Measurements from ENCODE around the gene LDLRAP1.

Gene LDLRAP1

DNA sequence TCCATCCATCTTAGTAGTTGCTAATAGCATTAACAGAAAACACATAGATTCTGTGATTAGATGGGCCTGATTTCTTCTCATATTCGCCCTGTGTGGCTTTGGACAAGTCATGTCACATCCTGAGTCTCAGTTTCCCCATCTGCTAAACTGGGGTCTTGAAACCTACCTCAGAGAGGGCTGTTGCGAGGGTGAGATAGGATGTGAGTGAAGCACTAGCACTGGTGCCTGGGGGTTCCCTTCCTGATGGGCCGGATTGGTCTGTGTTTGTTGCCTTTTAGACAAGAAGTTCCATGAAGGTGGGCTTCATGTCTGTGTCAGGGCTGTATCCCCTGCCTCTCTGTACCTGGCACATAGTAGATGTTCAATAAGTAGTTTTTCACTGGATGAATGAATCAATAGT lies 69.7 kb downstream of the LDLRAP1 start:
- H4K20me1 ChIP-seq (ENCODE audit: insufficient read depth, low read length): no peaks in the 10 kb centered on the region
- 0 out of 2 replicates have a peak, but pooled peaks cover 2% of the 10 kb centered on the region for H3F3A ChIP-seq (ENCODE audit: insufficient read depth, low read length)
- peaks cover 19% of the 10 kb centered on the region for H3K4me1 ChIP-seq (ENCODE audit: insufficient read depth, low read length, severe bottlenecking)
- no peaks in the 10 kb centered on the region for H3K9me2 ChIP-seq (ENCODE audit: low read depth, low read length)
- H3K4me2 ChIP-seq (ENCODE audit: low read length): no peak overlapping the region
- H3K9ac ChIP-seq (ENCODE audit: low read length): no peak overlapping the region
- H3K36me3 ChIP-seq (ENCODE audit: insufficient read depth, low read length): no peaks in the 10 kb centered on the region
- H3K79me2 ChIP-seq (ENCODE audit: insufficient read depth, low read length): no peaks in the 10 kb centered on the region
- H3K27ac ChIP-seq (ENCODE audit: low read depth, low read length, poor library complexity, severe bottlenecking): no peak overlapping the region
- TF ChIP-seq EZH2 (IDR thresholded peaks at IDR 0.05; ENCODE audit: borderline replicate concordance, low read length): no peak
- TF ChIP-seq, protein P1, sequence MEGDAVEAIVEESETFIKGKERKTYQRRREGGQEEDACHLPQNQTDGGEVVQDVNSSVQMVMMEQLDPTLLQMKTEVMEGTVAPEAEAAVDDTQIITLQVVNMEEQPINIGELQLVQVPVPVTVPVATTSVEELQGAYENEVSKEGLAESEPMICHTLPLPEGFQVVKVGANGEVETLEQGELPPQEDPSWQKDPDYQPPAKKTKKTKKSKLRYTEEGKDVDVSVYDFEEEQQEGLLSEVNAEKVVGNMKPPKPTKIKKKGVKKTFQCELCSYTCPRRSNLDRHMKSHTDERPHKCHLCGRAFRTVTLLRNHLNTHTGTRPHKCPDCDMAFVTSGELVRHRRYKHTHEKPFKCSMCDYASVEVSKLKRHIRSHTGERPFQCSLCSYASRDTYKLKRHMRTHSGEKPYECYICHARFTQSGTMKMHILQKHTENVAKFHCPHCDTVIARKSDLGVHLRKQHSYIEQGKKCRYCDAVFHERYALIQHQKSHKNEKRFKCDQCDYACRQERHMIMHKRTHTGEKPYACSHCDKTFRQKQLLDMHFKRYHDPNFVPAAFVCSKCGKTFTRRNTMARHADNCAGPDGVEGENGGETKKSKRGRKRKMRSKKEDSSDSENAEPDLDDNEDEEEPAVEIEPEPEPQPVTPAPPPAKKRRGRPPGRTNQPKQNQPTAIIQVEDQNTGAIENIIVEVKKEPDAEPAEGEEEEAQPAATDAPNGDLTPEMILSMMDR (IDR thresholded peaks at IDR 0.05; ENCODE audit: low read length): no peak
- H3K4me3 ChIP-seq (ENCODE audit: low read depth, low read length, poor library complexity, severe bottlenecking): no peak overlapping the region
- H3K27me3 ChIP-seq (ENCODE audit: insufficient read depth, low read length): no peaks in the 10 kb centered on the region; the same call in 1 of the 2 replicates
- no peak overlapping the region for H2AFZ ChIP-seq (ENCODE audit: low read length)
- no peaks in the 10 kb centered on the region for H3K9me3 ChIP-seq (ENCODE audit: low read length)

DNA sequence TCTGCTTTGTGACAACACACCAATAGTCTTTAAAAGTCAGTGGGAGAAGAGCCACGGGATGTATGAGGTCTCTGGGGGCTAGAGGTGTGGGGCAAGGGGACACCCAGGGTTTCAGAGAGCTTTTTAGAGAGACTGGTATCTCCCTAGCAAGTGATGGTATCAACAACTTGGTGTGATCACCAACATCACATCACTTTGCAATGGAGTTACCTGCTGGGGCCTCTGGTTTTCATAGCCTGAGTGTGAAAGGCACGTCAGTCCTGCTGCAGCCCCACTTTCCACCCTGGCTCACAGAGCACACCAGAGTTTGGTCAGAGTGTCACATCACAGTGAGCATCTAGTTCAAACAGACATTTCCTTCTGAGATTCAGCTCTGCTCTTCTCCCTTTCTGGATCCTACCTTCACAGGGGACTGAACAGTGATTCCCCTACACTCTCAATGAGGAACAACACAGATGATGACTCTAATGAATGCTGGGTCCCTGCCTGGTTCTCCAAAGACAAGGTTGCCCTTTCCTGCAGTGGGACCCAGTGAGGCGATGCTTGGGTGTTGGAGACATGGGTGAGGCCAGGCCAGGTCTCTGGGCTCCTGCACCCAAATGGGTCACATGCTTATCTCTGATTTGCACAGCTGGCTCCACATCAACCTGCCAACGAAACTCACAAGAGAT lies 71.2 kb downstream of the LDLRAP1 start:
- no peaks in the 10 kb centered on the region for H4K20me1 ChIP-seq (ENCODE audit: insufficient read depth, low read length)
- no peak overlapping the region for H3K27ac ChIP-seq (ENCODE audit: low read depth, low read length, poor library complexity, severe bottlenecking)
- no peaks in the 10 kb centered on the region for H3K9me2 ChIP-seq (ENCODE audit: low read depth, low read length)
- H3K9me3 ChIP-seq (ENCODE audit: low read length): no peaks in the 10 kb centered on the region
- H3F3A ChIP-seq (ENCODE audit: insufficient read depth, low read length): 0 out of 2 replicates have a peak, but pooled peaks cover 2% of the 10 kb centered on the region
- H3K4me1 ChIP-seq (ENCODE audit: insufficient read depth, low read length, severe bottlenecking): peaks cover 11% of the 10 kb centered on the region
- H3K36me3 ChIP-seq (ENCODE audit: insufficient read depth, low read length): no peaks in the 10 kb centered on the region
- no peak overlapping the region for H2AFZ ChIP-seq (ENCODE audit: low read length)
- TF ChIP-seq EZH2 (IDR thresholded peaks at IDR 0.05; ENCODE audit: borderline replicate concordance, low read length): no peak
- TF ChIP-seq, protein P1 (IDR thresholded peaks at IDR 0.05; ENCODE audit: low read length): no peak
- no peak overlapping the region for H3K4me3 ChIP-seq (ENCODE audit: low read depth, low read length, poor library complexity, severe bottlenecking)
- H3K79me2 ChIP-seq (ENCODE audit: insufficient read depth, low read length): no peaks in the 10 kb centered on the region
- no peak overlapping the region for H3K4me2 ChIP-seq (ENCODE audit: low read length)
- no peaks in the 10 kb centered on the region; the same call in 1 of the 2 replicates for H3K27me3 ChIP-seq (ENCODE audit: insufficient read depth, low read length)
- H3K9ac ChIP-seq (ENCODE audit: low read length): no peak overlapping the region

DNA sequence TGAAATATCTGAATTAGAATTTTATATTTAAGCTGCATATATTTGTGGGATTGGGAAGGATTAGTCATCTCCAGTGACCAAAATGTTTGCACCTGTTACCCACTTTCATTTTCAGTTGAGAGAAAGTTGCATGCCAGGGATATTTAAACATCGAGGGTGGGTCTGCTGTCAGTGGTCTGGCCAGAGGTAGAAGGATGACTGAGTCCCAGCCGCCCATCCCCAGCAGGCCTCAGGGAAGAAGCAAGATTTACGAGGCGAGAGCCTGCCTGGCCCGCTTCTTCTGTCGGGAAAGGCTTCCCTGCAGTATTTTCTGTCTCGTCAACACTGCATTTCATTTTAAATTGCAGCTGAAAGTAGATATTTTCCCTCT lies 71.8 kb downstream of the LDLRAP1 start:
- no peaks in the 10 kb centered on the region; the same call in 1 of the 2 replicates for H3K27me3 ChIP-seq (ENCODE audit: insufficient read depth, low read length)
- TF ChIP-seq, protein P1 (IDR thresholded peaks at IDR 0.05; ENCODE audit: low read length): no peak
- no peak for TF ChIP-seq EZH2 (IDR thresholded peaks at IDR 0.05; ENCODE audit: borderline replicate concordance, low read length)
- H3K9ac ChIP-seq (ENCODE audit: low read length): no peak overlapping the region
- H3F3A ChIP-seq (ENCODE audit: insufficient read depth, low read length): 0 out of 2 replicates have a peak, but pooled peaks cover 2% of the 10 kb centered on the region
- H3K9me2 ChIP-seq (ENCODE audit: low read depth, low read length): no peaks in the 10 kb centered on the region
- no peaks in the 10 kb centered on the region for H4K20me1 ChIP-seq (ENCODE audit: insufficient read depth, low read length)
- H3K79me2 ChIP-seq (ENCODE audit: insufficient read depth, low read length): no peaks in the 10 kb centered on the region
- H2AFZ ChIP-seq (ENCODE audit: low read length): no peak overlapping the region
- no peaks in the 10 kb centered on the region for H3K9me3 ChIP-seq (ENCODE audit: low read length)
- H3K4me3 ChIP-seq (ENCODE audit: low read depth, low read length, poor library complexity, severe bottlenecking): no peak overlapping the region
- peaks cover 11% of the 10 kb centered on the region for H3K4me1 ChIP-seq (ENCODE audit: insufficient read depth, low read length, severe bottlenecking)
- H3K27ac ChIP-seq (ENCODE audit: low read depth, low read length, poor library complexity, severe bottlenecking): no peak overlapping the region
- H3K36me3 ChIP-seq (ENCODE audit: insufficient read depth, low read length): no peaks in the 10 kb centered on the region
- no peak overlapping the region for H3K4me2 ChIP-seq (ENCODE audit: low read length)
